HG03432 (cell line): ENCODE results near the gene SPDEF.

Experiments
- ATAC-seq: cut with Tn5 transposase; IDR thresholded peaks from one replicate; pipeline ENCODE4 v1.9.1; 2021; ENCODE audit warnings: mild to moderate bottlenecking, moderate library complexity; ENCODE audit not compliant: unreplicated experiment

The SPDEF gene

DNA sequence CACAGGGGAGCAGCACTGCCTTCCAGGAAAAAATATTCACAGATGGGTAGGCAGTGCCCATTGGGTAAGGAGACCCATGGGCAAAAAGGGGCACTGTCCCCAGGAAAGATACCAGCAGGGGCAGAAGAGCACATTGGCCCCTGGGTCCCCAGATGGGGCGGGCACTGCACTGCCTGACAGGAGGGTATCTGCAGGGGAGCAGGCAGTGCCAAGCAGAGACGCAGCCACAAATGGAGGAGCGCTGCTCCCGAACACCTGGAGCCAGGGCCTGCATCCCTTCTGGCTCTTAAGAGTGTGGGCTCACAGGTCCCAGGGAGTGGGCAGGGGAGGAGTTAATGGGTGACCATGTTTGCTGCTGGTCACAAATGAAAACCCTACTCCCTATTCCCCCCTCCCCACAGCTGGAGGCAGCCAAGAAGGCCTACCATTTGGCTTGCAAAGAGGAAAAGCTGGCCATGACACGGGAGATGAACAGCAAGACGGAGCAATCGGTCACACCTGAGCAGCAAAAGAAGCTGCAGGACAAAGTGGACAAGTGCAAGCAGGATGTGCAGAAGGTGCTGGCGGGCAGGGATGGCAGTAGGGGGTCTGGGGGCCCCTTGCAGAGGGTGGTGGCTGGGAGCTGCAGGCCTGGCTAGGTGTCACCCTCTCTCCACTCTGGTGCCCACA, 27.0 kb downstream of the SPDEF start:
- ATAC-seq: no peak

DNA sequence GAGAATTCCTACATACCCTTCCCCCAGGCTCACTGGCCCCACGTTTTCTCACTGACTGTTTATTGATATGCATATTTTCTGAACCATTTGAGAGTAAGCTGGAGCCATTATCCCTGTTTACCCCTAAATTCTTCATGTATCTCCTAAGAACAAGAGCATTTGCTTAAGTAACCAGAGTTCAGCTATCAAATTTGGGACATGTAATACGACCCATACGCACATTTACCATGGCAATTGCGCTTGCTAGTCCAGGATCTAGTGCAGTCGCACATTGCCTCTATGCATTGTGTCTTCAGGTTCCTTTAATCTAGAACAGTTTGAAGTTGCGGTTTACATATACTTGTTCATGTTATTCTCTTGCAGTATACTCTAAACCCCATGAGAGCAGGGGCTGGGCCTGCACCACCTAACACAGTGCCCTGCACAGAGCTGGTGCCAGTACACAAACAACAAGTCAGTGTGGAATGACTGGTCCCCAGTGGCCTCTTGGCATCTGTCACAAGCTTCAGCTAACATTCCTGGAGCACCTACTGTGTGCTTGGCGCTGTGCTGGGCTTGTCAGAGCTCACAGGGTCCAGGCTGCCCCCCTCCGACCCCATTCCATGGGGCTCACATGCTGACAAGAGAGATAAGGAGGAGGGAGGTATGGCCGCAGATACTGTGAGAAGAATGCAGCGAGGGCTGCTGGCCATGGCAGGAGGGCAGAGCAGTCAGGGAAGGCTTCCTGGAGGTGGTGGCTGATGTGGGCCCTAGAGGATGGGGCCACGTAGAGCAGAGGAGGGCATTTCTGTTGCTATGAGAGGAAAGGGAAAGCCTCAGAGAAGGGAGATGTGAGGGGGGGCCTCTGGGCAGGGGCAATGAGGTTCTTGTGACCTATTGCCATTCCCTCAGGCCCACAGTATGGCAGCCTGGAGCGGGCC, 28.1 kb downstream of the SPDEF start:
- ATAC-seq: no peak

DNA sequence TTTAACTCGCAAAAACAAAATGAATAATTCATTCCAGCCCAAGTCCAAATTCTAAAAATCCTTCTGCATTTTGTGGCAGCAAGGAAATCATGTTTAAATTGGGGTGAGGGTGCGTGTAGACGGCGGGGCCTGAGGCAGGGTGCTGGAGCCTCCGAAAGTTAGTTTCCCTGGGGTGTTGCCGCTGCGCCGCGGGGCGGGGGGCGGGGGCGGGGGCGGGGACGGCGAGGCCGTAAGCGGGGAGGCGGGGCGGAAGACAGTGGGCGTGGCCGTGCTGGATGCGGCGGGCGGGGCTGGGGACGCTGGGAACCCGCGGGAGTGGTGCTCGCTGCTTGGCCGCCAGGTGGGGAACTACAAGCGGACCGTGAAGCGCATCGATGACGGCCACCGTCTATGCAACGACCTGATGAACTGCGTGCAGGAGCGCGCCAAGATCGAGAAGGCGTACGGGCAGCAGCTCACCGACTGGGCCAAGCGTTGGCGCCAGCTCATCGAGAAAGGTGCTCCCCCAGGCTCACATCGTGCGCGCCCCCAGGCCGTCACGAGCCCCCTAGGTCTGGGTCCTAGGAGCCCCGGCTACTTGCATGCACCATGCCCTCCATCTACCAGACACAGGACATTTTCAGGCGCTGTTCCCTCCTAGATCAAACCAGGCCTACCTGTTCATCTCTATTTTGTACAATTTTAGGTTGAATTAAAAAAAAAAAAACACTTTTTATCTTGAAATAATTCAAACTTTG, 29.0 kb downstream of the SPDEF start:
- peak; percentile 90 for ATAC-seq

DNA sequence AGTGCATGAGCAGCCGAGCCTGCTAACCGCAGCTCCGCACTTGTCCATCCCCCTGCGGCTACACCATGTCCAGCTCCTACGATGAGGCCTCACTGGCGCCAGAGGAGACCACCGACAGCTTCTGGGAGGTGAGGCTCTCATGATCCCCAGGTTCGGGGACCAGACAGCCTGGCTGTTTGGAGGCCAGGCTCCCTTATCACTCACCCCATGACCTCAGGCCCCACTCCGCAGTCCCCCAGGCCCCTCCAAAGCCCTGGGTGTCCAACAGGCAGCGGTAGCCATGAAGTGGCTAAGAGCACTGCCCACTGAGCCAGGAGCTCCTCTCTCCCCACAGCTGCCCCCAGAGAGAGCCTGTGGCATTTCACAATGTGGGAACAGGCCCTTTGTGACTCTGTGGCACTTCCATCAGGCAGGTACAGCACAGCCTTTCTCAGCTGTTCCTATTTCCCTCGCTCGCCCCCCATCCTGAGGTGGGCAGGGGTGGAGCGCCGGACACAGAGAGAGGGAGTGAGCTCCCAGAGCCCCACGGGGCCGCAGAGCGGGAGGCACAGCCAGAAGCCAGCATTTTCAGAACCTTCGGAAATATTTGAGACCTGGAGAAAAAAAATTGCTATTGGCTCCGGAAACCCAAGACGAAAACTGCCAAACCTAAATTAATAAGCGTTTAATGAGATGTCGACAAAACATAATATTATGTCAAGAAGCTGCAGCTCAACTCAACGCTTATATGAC, 29.7 kb downstream of the SPDEF start:
- ATAC-seq: no peak

DNA sequence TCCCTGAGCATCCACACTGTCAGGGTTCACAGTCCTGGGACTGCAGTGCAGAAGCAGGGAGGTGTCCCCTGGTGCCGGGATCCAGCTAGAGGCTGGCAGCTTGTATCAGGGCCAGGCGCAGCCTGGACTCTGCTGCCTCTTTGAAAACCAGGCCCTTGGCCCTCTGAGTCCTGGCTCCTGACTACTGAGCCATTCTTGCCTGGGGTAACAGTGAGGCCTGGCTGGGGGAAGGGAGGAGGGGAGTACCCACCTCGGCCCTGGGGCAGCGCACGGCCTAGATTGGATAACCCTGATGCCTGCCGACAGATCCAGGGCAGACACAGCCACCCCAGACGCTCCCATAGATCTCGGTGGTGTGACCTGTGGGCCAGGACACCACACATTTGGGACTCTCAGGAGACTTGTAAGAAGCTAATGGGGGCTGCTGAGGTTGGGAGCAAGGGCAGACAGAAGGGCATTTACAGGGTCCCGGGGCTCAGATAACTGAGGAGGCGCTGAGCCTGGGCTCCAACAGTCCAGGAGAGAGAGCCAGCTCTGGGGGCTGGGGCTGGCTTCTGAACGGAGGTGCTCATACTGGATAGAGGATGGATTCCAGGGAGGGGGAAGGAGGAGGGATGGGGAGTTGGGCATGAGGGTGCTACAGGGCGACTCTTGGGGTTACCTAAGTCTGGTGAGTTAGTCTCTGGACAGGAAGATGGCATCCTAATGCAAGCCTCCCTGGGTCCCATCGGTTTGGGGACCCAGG, 30.5 kb downstream of the SPDEF start:
- no peak for ATAC-seq

DNA sequence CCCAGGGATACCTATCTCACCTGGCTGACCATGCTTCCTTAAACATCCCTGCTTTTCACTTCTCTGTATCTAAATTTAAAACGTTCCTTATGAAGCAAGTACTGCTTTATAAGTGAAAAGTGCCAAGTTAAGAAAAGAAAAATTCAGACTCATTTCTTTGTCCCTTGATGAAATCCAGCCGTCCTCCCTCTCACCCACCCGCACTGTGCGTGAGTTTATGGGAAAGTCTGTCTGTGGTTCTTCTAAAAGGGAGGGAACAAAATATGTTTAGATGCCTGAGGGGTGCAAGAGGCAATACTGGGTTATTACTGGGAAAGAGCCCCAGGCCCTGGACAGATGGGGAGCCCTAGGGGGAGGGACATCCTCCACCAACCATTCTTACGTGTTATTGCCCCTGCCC, 31.2 kb downstream of the SPDEF start:
- no peak for ATAC-seq

DNA sequence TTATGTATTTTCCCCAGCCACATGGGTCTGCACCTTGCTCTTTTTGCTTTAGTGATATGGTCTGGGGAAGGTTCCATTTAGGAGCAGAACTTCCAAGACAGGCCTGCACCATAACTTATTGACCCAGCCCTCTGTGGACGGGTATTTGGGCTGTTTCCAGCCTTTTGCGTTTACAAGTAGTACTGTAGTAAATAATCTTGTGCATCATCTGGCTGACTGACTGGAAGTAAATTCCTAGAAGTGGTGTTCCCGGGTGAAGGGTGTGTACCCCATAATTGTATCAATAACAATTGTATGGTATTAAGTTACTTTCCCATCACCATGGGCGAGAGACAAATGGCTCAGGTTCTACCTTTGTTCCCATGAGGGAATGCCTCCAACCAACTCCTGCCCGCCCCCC, 31.6 kb downstream of the SPDEF start:
- no peak for ATAC-seq

DNA sequence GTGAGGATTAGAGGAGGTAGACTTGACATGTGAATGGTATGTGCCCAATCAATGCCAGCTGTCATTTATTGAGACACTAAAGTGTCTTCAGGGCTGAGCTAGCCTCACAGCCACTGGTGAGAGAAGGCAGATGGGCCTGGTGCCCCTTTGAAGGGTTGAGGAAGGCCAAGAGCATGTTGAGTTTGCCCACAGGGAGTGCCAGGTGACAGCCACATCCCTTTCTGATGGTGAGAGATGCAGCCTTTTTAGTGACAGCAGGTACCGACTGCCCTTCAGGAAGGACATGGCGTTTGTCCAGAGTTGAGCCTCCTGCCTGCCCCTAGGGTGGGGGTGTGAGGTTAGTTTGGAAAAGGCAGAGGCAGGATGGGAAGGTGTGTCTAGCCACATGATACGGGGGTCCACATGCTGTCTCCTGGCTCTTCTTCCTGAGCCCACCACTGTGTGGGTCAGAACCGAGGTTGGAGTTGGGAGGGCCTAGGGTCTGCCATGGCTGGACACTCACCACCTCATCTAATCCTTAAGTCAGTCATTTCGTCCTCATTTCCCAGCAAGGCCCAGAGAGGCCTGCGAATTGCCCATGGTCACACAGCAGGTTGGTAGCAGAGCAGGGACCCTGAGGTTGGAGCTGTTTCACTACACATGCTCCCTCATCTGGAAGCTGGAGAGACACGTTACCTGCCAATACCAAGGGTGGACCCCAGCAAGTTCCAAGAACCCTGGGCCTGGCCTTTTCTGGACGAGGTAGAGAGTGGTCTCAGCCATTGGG, 32.5 kb downstream of the SPDEF start:
- ATAC-seq: no peak

DNA sequence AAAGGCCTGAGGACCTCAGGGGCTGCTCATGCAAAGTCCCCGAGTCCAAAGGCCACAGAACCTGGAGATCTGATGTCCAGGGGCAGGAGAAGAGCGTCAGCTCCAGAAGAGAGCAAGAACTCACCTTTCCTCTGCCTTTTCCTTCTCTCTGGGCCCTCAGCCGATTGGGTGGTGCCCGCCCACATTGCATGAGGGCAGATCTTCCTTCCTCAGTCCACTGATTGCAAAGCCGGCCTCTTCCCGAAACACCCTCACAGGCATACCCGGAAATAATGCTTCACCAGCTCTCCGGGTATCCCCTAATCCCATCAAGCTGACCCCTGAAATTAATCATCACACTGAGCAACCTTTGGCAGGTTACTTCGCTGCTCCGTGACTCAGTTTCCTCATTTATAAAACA, 33.4 kb downstream of the SPDEF start:
- no peak for ATAC-seq

DNA sequence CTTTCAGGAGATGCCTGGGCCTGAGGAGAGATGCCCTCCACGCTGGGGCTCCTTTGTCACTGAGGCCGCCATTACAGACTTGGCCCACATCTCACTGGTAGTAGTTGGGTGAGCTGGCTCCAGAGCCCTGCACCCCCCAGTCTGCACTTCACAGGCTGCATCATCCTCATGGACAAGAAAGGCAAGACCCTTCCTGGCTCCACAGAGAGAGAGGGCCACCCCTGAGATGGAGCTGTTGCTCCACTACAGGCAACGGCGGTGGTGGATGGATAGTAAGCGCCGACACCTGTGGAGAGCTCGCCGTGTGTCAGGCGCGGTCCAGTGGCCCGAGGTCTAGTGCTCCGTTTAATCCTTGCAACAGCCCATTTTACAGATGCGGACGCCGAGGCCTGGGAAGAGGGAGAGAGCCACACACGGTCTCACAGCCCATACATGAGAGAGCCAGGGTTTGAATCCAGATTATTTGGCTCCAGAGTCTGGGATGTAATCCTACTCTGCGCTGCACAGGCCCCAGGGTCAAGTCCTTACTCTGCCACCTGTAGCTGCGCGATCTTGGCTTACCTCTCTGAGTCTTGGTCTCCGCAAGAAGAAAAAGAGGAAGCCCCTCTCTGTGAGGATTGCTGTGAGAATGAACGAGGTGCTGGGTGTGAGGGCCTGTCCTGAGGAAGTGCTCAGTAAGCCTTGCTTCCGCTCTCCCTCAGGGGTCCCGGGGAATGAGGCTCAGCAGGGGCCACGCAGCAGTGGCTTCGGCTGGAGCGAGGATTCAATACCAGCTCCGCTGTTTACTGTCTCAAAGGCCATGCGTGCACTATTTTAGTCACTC, 34.5 kb downstream of the SPDEF start:
- ATAC-seq: no peak

DNA sequence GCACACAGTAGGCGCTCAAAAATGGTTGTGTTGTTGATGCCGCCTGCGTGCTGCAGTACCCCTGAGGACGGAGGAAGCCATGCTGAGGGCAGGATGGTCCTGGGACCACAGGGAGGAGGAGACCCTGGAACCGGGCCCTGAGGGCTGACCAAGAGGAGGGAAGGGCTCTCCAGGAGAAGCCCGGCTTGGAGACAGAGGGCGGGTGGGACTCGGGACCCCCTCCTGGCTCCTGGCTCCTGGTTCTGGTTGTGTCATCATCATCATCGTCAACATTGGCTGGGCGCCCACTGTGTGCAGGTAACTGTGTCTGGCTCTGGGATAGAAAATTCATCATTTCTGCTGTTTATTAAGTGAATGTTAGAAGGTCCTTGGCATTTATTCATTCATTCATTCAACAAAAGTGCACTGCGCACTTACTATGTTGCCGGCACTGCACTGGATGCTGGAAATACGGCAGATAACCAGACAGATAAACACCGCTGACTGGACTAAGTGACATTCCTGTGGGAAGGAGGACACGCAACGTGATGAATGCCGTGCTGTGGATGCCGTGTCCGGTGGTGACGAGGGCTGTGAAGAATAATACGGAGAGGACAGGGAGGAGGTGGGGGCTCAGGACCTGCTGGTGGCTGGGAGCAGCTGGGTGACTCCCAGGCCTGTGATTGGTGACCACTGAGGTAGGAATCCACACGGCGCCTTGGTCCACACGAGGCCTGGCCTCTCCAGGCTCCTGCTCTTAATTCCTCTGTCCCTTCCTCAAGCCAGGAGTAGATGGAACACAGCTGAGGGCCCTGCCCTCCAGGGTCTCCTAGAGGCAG, 35.3 kb downstream of the SPDEF start:
- ATAC-seq: no peak

DNA sequence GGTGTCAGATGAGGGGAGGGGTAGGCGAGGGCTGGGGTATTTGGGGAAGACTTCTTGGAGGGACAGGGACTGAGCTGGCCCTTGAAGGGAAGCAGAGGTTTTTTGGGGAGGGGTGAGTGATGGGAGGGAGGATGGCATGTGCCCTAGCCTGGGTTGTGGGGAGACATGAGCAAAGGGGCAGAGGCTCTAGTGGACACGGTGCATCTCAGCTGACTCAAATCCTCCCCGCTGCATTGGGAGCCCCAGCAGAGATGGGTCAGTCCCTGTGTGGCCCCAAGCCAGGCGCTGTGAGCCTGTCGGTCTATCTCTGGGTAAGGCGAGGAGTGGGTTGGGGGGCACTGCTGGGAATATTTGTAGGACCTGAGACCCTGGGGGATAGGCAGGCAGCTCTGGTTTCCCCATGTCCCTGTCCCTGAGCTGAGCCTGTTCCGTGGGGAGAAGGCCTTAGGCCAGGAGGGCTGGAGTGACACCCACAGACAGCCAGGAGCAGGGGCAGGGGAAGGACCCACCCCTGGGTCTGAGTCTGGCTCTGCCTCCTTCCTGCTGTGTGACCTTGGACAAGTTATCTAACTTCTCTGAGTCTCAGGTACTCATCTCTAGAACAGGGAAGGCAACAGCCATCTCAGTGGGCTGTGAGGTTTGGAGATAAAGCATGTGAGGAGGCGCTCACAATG, 36.0 kb downstream of the SPDEF start:
- ATAC-seq: no peak

DNA sequence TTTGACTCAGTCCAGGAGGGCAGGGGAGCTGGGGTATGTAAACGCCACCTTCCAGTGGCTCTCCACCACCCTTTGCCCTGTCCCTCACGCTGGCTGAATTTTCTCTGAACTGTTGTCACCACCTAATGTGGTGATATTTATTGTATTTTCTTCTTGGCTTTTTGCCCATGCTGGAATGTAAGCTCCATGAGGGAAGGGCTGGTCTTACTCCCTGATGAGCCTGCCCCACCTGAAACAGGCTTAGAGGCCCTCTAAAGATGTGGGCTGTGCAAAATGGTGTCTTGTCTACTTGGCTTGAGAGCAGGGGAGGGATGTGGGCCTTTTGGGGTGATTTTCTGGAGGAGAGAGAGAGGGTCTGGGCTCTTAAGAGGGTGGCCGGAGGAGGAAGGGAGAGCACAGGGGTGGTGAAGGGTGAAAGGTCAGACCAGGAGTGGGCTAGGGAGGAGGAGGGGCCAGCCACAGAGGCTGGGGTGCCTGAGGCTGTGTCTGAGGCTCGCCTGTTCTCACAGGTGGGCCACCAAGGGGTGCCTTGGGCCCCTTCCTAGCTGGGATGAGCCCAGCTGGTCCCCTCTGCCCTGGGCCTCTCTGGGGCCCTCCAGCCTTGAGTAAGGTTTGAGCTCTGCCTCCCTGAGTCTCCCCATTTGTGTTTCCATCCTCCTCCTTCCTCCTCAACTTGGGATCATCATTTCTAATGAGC, 37.3 kb downstream of the SPDEF start:
- ATAC-seq: no peak

DNA sequence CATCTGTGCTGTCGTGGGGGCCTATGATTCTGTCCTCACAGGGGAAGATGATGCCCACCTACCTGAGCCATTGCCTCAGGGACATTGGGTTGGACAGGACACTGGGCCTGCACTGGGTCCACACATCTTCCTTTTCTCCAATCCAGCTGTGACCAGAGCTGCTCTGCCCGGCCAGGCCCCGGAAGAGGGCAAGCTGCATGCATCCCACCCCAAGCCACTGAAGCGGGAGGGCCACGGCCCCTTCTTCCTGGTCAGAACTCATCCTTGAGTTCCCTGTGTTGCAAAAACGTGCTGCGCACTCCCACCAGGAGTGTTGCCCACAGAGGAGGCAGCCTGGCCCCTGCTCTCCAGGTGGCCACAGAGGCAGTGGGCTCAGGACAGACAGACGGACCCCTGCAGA, 38.2 kb downstream of the SPDEF start:
- ATAC-seq: no peak

DNA sequence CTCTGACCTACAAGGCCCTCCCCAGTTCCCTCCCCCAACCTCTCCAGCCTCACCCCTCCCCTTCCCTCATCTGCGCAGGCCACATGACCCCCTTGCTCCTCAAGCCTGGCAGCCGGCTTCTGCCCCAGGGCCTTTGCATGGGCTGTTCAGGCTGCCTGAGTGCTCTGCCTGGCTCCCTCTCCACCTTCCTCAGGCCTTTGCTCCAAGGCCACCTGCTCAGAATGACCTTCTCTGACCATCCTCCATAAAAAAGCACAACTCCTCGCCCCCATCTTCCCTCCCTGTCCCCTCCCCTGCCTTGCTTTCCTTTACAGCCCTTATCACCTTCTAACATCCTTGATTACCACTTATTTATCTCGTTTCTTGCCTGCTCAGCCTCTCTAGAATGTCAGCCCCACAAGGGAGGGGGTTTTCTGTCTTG, 38.7 kb downstream of the SPDEF start:
- ATAC-seq: no peak

DNA sequence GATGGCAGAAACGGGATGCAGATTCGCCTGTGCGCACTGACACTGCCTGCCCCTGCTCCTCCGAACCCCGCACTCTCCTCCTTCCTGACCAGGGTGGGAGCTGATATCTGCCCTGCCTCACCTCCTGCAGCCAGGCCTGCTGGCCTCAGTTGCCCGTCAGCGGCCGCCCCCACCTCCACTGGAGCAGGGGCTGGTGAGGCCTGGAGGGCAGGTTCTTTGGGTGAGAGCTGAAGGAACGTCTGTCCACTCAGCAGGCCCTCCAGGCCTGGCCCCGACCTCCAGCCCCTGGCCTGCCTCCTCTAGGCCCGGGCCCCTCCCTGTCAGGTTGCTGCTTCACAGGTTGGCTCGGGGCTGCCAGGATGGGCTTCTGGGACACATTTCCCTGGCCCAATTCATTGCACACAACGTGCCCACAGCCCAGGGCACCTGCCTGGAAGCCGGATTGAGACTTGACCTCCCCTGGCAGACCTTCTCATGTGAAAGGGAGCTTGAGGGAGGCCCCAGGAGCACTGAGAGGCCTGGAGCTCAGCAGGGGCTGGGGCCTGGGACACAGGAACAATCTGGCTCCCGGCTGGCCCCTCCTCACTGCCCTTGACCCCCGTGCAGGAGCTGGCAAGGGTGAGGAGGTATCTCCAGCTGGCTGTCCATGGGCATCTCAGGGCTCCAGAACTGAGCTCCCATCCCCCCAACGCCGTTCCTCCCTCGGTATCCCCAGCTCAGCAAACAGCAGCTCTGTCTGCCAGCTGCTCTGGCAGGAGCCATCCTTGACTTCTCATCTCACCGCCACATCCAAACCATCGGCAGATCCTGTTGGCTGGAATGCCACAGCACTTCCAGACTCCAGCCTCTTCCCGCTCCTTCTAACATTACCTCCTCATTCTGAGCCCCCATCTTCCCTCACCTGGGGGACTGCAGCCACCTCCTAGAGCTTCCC, 39.5 kb downstream of the SPDEF start:
- ATAC-seq: no peak
